NOMO-1 treated with dmso at 0.1 percent for 144 hours (cell line): ENCODE measurements around the gene UROC1.

ENCODE experiments used
- DNase-seq: peaks from one replicate; lab custom pipeline; 2025; ENCODE audit not compliant: unreplicated experiment; lab: John Stamatoyannopoulos, UW

UROC1 gene

GRCh38 chr3:126446301-126446700 lies 71.3 kb downstream of the UROC1 start:
- DNase-seq, result no peak

DNA sequence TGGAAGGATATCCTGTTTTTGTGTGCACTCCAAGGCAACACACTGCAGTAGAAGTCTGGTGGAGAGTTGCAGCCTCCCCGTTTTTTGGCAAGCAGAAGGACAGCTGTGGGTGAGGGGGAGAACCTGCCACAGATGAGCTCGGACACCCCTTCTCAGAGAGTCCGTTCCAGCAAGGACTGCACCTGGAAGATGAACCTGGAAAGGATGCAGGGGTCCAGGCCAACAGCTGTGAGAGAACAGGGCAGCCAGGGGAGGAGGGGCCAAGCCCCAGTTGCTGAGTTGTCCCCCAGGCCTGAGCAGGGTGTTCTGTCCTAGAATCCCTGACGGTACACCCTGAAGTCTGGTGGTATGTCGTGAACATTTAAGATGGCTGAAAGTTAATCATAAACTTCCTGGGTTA lies 72.1 kb downstream of the UROC1 start:
- no peak for DNase-seq

GRCh38 chr3:126442856-126443242 lies 74.7 kb downstream of the UROC1 start:
- no peak for DNase-seq

DNA sequence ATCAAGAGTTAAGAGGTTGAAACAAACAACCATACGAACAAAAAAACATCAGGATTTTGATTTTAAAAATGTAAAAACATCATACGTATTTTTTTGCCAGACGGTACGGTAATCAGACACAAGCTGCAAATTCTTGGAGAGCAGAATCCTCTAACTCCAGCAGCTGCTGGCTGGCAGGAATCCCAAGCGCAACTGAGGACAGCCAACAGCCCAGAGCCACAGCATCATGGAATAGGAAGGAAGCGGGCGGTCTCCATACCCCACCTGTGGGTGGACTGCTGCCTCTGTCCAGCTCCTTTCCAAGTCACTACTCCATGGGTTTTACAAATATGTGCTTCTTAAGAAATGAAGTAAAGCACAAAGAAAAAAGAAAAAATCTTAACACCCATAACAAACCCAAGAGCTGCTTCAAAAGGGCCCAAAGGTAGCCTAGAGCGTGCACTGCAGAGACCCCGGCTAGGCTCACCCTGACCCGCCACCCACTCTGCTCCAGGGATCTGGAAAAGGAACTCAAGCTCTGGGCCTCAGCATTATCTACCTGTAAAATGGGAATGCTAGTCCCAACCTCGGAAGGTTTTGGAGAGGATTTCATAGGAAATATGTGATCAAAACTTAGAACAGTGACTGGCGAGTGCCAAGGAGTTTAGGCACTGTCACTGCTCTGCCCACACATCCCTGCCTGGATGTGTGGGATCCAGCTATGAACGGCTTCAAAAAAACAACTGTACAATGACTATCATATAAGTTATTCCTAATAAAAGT lies 75.3 kb downstream of the UROC1 start:
- no peak for DNase-seq

- DNase-seq, result no peak
Measured at GRCh38 chr3:126441256-126441880, 76.2 kb downstream of the UROC1 start.

- DNase-seq, result no peak
Measured at GRCh38 chr3:126440709-126440995, 76.9 kb downstream of the UROC1 start.

GRCh38 chr3:126439968-126440708 lies 77.4 kb downstream of the UROC1 start:
- no peak for DNase-seq

DNA sequence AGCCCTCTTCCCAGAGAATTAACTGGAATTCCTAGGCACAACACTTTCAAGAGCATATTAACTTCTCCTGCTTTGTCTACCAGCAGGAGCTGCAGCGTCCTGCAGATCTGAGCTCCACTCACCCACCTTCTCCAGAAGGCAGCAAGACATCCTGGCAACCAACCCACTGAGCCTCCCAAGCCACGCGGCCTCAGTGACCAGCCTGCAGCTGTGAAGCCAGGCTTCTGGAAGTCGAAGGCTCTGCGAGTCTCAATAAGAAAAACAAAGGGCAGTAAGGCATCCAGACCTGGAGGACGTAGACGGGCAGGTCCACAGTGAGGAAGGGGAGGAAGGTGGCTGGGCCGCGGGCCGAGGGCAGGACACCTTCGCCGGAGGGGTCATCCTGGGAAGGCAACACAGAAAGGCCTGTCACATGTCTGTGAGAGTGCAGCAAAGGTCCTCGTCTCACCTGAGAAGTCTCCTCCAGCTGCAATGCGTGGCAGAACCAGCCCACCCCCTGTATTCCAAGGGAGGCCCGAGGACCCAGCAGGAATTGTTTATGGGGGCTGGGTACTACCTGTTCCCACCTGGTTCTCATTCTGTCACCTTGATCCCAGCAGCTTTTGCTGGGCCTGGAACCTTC lies 78.1 kb downstream of the UROC1 start:
- DNase-seq, result no peak

GRCh38 chr3:126438746-126439145 lies 78.8 kb downstream of the UROC1 start:
- DNase-seq, result no peak

- no peak for DNase-seq
Measured at GRCh38 chr3:126438186-126438585, 79.4 kb downstream of the UROC1 start.

GRCh38 chr3:126436826-126437717 lies 80.5 kb downstream of the UROC1 start:
- DNase-seq, result no peak

- no peak for DNase-seq
Measured at GRCh38 chr3:126435456-126436315, 81.9 kb downstream of the UROC1 start.

DNA sequence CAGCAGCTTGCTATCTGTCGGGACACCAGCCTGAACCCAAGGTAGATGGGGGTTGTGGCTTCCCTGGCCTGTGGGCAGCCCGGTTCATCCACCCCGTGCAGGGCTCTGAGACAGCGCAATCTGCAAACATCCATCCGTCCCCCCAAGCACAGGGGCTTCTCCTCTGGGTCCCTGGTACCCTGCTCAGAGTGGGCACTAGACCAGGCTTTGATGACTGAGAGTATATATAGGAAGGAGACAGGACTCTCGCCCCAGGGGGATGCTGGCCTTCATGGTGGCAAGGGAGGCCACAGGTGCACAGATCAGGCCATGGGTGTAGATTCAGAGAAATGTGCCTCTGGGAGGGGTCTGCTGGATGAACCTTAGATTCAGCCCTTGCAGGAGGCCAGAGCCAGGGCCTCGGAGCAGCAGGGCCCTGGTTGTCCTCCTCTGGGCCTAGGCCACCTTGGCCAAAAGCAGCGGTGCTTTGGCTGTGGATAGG lies 82.6 kb downstream of the UROC1 start:
- no peak for DNase-seq

DNA sequence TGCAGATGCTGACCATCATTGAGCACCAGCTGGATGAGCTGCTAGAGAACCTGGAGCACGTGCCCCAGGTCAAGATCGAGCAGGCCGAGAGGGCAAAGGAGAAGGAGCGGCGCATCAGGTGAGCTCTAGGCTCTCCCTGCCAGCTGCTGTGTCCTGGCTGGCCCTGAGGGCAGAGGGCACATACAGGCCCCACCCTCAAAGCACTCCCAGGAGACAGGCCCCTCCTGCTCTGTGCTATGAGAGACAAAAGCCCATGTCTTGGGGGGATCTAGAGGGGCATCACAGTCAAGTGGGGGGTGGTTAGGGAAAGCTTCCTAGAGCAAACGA lies 83.3 kb downstream of the UROC1 start:
- no peak for DNase-seq

DNA sequence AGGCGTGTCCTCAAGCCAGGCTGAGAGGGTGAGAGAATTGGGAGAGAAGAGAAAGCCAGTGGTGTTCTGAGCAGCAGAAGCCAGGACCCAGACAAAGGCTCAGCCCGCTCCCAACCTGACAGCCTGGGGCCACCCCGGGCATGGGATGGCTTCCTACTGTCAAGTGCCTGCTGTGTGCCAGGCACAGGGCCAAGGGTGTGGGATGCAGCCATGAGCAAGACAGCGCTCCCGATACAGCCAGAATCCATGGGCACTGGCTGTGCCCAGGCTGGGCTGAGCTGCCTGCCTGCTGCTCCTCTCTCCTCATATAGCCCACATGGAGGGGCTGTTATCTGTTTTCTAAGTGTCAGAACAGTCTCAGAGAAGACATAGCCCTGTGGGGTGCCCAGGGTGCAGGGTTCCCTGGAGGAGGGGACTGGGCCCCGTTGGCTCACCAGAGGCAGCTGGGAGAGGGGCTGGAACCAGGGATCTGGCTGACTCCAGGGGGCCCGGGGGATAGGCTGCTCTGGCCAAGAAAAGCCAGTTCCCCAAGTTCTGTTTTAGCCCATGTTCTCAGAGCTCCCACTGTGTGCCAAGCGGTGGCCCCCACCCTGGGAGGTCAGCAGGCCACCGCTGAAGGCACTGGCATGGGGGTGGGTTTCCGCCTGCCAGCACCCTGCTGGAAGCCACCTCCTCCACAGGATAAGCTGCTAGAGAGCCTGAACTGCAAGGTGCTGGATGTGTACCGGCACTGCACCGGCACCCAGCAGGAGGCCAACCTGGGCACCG lies 83.9 kb downstream of the UROC1 start:
- DNase-seq, result no peak

- no peak for DNase-seq
Measured at GRCh38 chr3:126433105-126433430, 84.5 kb downstream of the UROC1 start.

- DNase-seq, result no peak
Measured at GRCh38 chr3:126432361-126433104, 85.0 kb downstream of the UROC1 start.
